Measurements from ENCODE around the gene TRIP13. TPM values are rescaled to one million over a fixed set of nuclear protein-coding genes. Genes with fewer than 3 reads are reported as not detected.

Gene TRIP13
- total and polyA plus RNA-seq, 2 of the 4 experiments (the other 2 are of a cell fraction), result 17.1 to 35.5 TPM

- no peak overlapping the region; the same call in 1 of the 2 replicates for H4K91ac ChIP-seq (ENCODE audit: insufficient read depth, low read depth, low read length)
- no peak for DNase-seq
- no peak overlapping the region for H4K5ac ChIP-seq (ENCODE audit: low read depth, low read length)
- H2AFZ ChIP-seq (replicated peaks; ENCODE audit: low read length, poor library complexity), result no peak overlapping the region
- H3K14ac ChIP-seq (replicated peaks; ENCODE audit: low read depth, low read length), result no peak overlapping the region
- H3K27ac ChIP-seq (ENCODE audit: insufficient read depth, low read length), result no peak overlapping the region
- no peak overlapping the region for H3K9ac ChIP-seq (ENCODE audit: low read depth, low read length)
- H3K79me1 ChIP-seq (ENCODE audit: low read depth in 1 of 2, low read length in 2 of 2), result no peaks in the 10 kb centered on the region
- H2BK15ac ChIP-seq (ENCODE audit: low read depth, low read length), result no peak overlapping the region
- peaks cover 13% of the 10 kb centered on the region for H3K9me1 ChIP-seq (ENCODE audit: insufficient read depth, low read length)
- H2BK120ac ChIP-seq (ENCODE audit: low read depth, low read length), result no peak overlapping the region
- H3K4me3 ChIP-seq (ENCODE audit: insufficient read depth, low read depth, low read length), result no peak overlapping the region
- H3K9me3 ChIP-seq (ENCODE audit: control insufficient read depth, insufficient read depth, low read length), result peaks cover 3% of the 10 kb centered on the region; the same call in 1 of the 2 replicates
- H3K36me3 ChIP-seq (ENCODE audit: control insufficient read depth, insufficient read depth, low read length), result no peaks in the 10 kb centered on the region
- ATAC-seq (ENCODE audit: low read depth), result no peak
- TF ChIP-seq MAFK (IDR thresholded peaks at IDR 0.05; ENCODE audit: low read depth, low read length) (no peak), FOS (IDR thresholded peaks at IDR 0.05; ENCODE audit: low read depth, low read length) (no peak), POLR2A (IDR thresholded peaks at IDR 0.05; ENCODE audit: low read depth, low read length) (no peak), ELK1 (IDR thresholded peaks at IDR 0.05; ENCODE audit: borderline replicate concordance, low read depth, low read length) (no peak), CEBPB (IDR thresholded peaks at IDR 0.05; ENCODE audit: low read depth, low read length) (no peak), BHLHE40 (IDR thresholded peaks at IDR 0.05; ENCODE audit: low read depth, low read length) (no peak), RAD21 (IDR thresholded peaks at IDR 0.05; ENCODE audit: low read length) (no peak)
- H4K20me1 ChIP-seq (ENCODE audit: insufficient read depth, low read length), result peaks cover 19% of the 10 kb centered on the region; the same call in 1 of the 2 replicates
- intact Hi-C loops (cut with micrococcal nuclease) (no loop called here), dilution Hi-C loops (cut with HindIII; ENCODE audit: low sequenced_read_pairs, unreplicated experiment) (no loop called here), in situ Hi-C loops (cut with MboI; ENCODE audit: low sequenced_read_pairs) (loop anchor here (25.0 kb wide), 1 partner anchor 827 kb away; the partner anchor contains the start of gene MRPL36)
- ChIA-PET CTCF (no interaction called here), POLR2A (ENCODE audit: unreplicated experiment) (no interaction called here)
- H2AK5ac ChIP-seq (ENCODE audit: low read depth, low read length), result peak overlapping the region; percentile 54; the same call in 1 of the 2 replicates
- no peak overlapping the region for H2BK5ac ChIP-seq (ENCODE audit: low read depth, low read length, poor library complexity, severe bottlenecking)
- no TSS peak for BruUV-seq (replicated peaks)
- H3K4me1 ChIP-seq (ENCODE audit: control insufficient read depth, insufficient read depth, low read length), result peaks cover 47% of the 10 kb centered on the region
- H3K56ac ChIP-seq (ENCODE audit: extremely low read depth, insufficient read depth, low read length), result no peak overlapping the region
- no peak overlapping the region for H2AK9ac ChIP-seq (replicated peaks; ENCODE audit: low read depth, low read length, poor library complexity)
- WGBS, 2 experiments (ENCODE audit: extremely low coverage in 2 of 2, insufficient read length in 1 of 2), result 90% methylated on average over 2 of the region's 7 CpGs; no CpG with 5 or more reads in 1 of the 2 experiments
- H3K18ac ChIP-seq (ENCODE audit: low read depth, low read length), result no peak overlapping the region; the same call in 1 of the 2 replicates
- no peak overlapping the region for H3K4me2 ChIP-seq (ENCODE audit: low read depth, low read length)
- no peak overlapping the region for H2BK20ac ChIP-seq (ENCODE audit: low read depth, low read length)
- H4K8ac ChIP-seq (ENCODE audit: low read depth in 2 of 2, low read length in 2 of 2), result no peak overlapping the region
- no peak overlapping the region for H3K4ac ChIP-seq (ENCODE audit: low read depth, low read length)
- H3K23ac ChIP-seq (ENCODE audit: low read depth, low read length), result no peak overlapping the region
- H3K27me3 ChIP-seq (ENCODE audit: control insufficient read depth, insufficient read depth, low read length), result peaks cover 42% of the 10 kb centered on the region
Measured at GRCh38 chr5:960551-960950, 67.9 kb downstream of the TRIP13 start.

Measured in IMR-90 (cell line).